AG09309 (cell line): ENCODE measurements around the gene ISM1.

Experiments used
- DNase-seq: peaks from one replicate; pipeline ENCODE4 v3.0.0-alpha.2; 2010; ENCODE audit warnings: low read depth
- H3K4me3 ChIP-seq: 2 replicates; pipeline ENCODE4 v1.5.1; 2011; ENCODE audit warnings: mild to moderate bottlenecking, low read depth, low read length, moderate library complexity; ENCODE audit not compliant: control insufficient read depth
- CTCF ChIP-seq: IDR thresholded peaks from 2 replicates; pipeline ENCODE4 v1.5.1; 2011; ENCODE audit warnings: mild to moderate bottlenecking, low read depth, low read length, inconsistent platforms; ENCODE audit not compliant: insufficient read depth, control insufficient read depth; ENCODE audit errors: missing control alignments

The ISM1 gene

GRCh38 chr20:13267231-13267630 lies 46.2 kb downstream of the ISM1 start:
- no peak overlapping the region for H3K4me3 ChIP-seq
- no peak for DNase-seq
- TF ChIP-seq CTCF, result no peak

- no peak overlapping the region for H3K4me3 ChIP-seq
- DNase-seq, result no peak
- TF ChIP-seq CTCF, result no peak
These were observed 47.9 kb downstream of the ISM1 start for GRCh38 chr20:13268953-13269352.

- no peak for TF ChIP-seq CTCF
- no peak for DNase-seq
- no peak overlapping the region for H3K4me3 ChIP-seq
These were observed 49.1 kb downstream of the ISM1 start for GRCh38 chr20:13270211-13270610.

- no peak overlapping the region for H3K4me3 ChIP-seq
- no peak for TF ChIP-seq CTCF
- DNase-seq, result no peak
These were observed 50.0 kb downstream of the ISM1 start for GRCh38 chr20:13271098-13271497.

- no peak for TF ChIP-seq CTCF
- no peak for DNase-seq
- H3K4me3 ChIP-seq, result no peak overlapping the region
These were observed 51.2 kb downstream of the ISM1 start for GRCh38 chr20:13271977-13272975.

GRCh38 chr20:13274275-13274861 lies 53.3 kb downstream of the ISM1 start:
- TF ChIP-seq CTCF, result no peak
- H3K4me3 ChIP-seq, result no peak overlapping the region
- DNase-seq, result no peak
